Stimulated activated CD4-positive, alpha-beta T cell treated with anti-CD3 and anti-CD28 coated beads, Interleukin-12 subunit alpha, Interleukin-12 subunit beta, amount 100 ng/mL, for 24 hours (primary cell): ENCODE measurements around the gene OTOS.

Source experiments
- DNase-seq, 2 experiments: peaks; one replicate each; pipeline ENCODE4 v3.0.0-alpha.2; 2020; ENCODE audit warnings: low read depth in 2 of 2

OTOS gene

GRCh38 chr2:240140511-240140910 lies at the start of gene OTOS:
TSS of gene OTOS (minus strand) at chr2:240140658. CDS start at chr2:240140326, 332 bp downstream.
- no peak for DNase-seq

- no peak for DNase-seq
Observed at GRCh38 chr2:240189686-240190085, 49.2 kb upstream of the OTOS start.

- no peak for DNase-seq
Observed at GRCh38 chr2:240187989-240188590, 47.6 kb upstream of the OTOS start.

GRCh38 chr2:240186191-240186725 lies 45.8 kb upstream of the OTOS start:
- DNase-seq, result no peak

- no peak for DNase-seq
Observed at GRCh38 chr2:240184656-240185055, 44.2 kb upstream of the OTOS start.

GRCh38 chr2:240183875-240184590 lies 43.6 kb upstream of the OTOS start:
- DNase-seq, result no peak

GRCh38 chr2:240183006-240183874 lies 42.8 kb upstream of the OTOS start:
- DNase-seq, result no peak

GRCh38 chr2:240182476-240182875 lies 42.0 kb upstream of the OTOS start:
- DNase-seq, result no peak

- DNase-seq, result no peak
Observed at GRCh38 chr2:240182001-240182400, 41.5 kb upstream of the OTOS start.

GRCh38 chr2:240179941-240180666 lies 39.6 kb upstream of the OTOS start:
- DNase-seq, result no peak

GRCh38 chr2:240179186-240179815 lies 38.8 kb upstream of the OTOS start:
- DNase-seq, result no peak

- no peak for DNase-seq
Observed at GRCh38 chr2:240178564-240178963, 38.1 kb upstream of the OTOS start.

GRCh38 chr2:240174496-240174895 lies 34.0 kb upstream of the OTOS start:
- DNase-seq, result no peak

- no peak for DNase-seq
Observed at GRCh38 chr2:240172071-240172895, 31.8 kb upstream of the OTOS start.

GRCh38 chr2:240170883-240171282 lies 30.4 kb upstream of the OTOS start:
- no peak for DNase-seq

GRCh38 chr2:240170354-240170735 lies 29.9 kb upstream of the OTOS start:
- no peak for DNase-seq

- DNase-seq, result no peak
Observed at GRCh38 chr2:240169486-240170353, 29.3 kb upstream of the OTOS start.

- no peak for DNase-seq
Observed at GRCh38 chr2:240168546-240169361, 28.3 kb upstream of the OTOS start.
